Measurements from ENCODE around the gene ORAI2. TPM values are rescaled to one million over a fixed set of nuclear protein-coding genes. Genes with fewer than 3 reads are reported as not detected.
A peak's percentile ranks its signal among the peaks of the same experiment; 100 is the strongest.

ORAI2 gene
- total and polyA plus RNA-seq, 2 experiments from 2014 or later = 20.4 to 25.5 TPM

- peaks cover 4% of the 10 kb centered on the region for H3K36me3 ChIP-seq
- H3K4me1 ChIP-seq (ENCODE audit: low read depth) = no peaks in the 10 kb centered on the region
- no peak overlapping the region for H3K27ac ChIP-seq
- no peaks in the 10 kb centered on the region for H3K9me3 ChIP-seq (ENCODE audit: low read depth)
- no peak for DNase-seq (ENCODE audit: low read depth in 1 of 2, low spot score in 1 of 2)
- H3K4me3 ChIP-seq = no peak overlapping the region
- H3K27me3 ChIP-seq = no peaks in the 10 kb centered on the region
- TF ChIP-seq CTCF (IDR thresholded peaks at IDR 0.05; ENCODE audit: low read depth, low read length) = no peak
Observed at GRCh38 chr7:102393467-102393866, 39.9 kb upstream of the ORAI2 start.

DNA sequence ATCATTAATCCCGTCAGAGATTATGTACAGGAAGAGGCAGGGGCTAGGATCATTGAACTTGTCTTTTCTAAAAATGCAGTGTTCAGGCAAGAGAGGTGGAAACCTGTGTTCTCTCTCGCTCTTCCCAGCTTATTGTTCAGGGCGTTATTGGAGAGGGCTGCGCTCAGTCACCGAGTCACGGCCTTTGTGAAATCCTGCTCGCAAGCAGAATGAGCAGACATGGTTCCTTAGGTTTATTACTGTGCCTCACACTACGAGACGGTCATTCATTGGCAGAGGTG lies 37.8 kb upstream of the ORAI2 start:
- peaks cover 19% of the 10 kb centered on the region for H3K36me3 ChIP-seq
- no peaks in the 10 kb centered on the region for H3K27me3 ChIP-seq
- no peaks in the 10 kb centered on the region for H3K9me3 ChIP-seq (ENCODE audit: low read depth)
- H3K27ac ChIP-seq = peak overlapping the region; percentile 91
- peak overlapping the region; percentile 90 for H3K4me3 ChIP-seq
- peak; percentile 12 to 22 for DNase-seq (ENCODE audit: low read depth in 1 of 2, low spot score in 1 of 2)
- no peaks in the 10 kb centered on the region for H3K4me1 ChIP-seq (ENCODE audit: low read depth)
- TF ChIP-seq CTCF (IDR thresholded peaks at IDR 0.05; ENCODE audit: low read depth, low read length) = no peak

GRCh38 chr7:102395873-102396709 lies 37.3 kb upstream of the ORAI2 start, which contains the start of gene PRKRIP1:
TSS of gene PRKRIP1 (plus strand) at chr7:102396363. CDS start at chr7:102396412, 49 bp downstream.
- H3K4me3 ChIP-seq = peak within 1 kb of the TSS; percentile 90
- no peaks in the 10 kb centered on the region for H3K27me3 ChIP-seq
- DNase-seq (ENCODE audit: low read depth in 1 of 2, low spot score in 1 of 2) = peak; percentile 91 to 93
- H3K27ac ChIP-seq = peak within 1 kb of the TSS; percentile 91
- H3K9me3 ChIP-seq (ENCODE audit: low read depth) = no peaks in the 10 kb centered on the region
- H3K36me3 ChIP-seq = peaks cover 24% of the 10 kb centered on the region
- H3K4me1 ChIP-seq (ENCODE audit: low read depth) = no peaks in the 10 kb centered on the region
- no peak for TF ChIP-seq CTCF (IDR thresholded peaks at IDR 0.05; ENCODE audit: low read depth, low read length)

DNA sequence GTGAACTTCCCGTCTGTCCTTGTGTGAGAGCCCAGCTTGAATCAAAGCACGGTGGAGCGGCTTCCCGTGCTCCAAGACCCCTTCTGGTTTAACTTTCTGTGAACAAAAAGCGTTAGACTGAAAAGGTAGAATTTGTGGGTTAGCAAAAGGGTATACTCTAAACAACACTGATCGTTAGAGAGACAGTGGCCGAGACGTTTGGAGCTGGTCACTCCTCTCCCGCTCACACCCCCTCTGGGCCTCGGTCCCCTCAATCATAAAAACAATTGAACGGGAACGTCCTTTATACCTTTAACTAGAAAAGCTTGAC lies 36.7 kb upstream of the ORAI2 start:
- Histone ChIP-seq H3K36me3 (peaks cover 30% of the 10 kb centered on the region), H3K4me3 (peak overlapping the region; percentile 90), H3K27ac (peak overlapping the region; percentile 91), H3K9me3 (ENCODE audit: low read depth) (no peaks in the 10 kb centered on the region), H3K27me3 (no peaks in the 10 kb centered on the region), H3K4me1 (ENCODE audit: low read depth) (no peaks in the 10 kb centered on the region)
- TF ChIP-seq CTCF (IDR thresholded peaks at IDR 0.05; ENCODE audit: low read depth, low read length) = no peak
- DNase-seq (ENCODE audit: low read depth in 1 of 2, low spot score in 1 of 2) = no peak

GRCh38 chr7:102398543-102398942 lies 34.8 kb upstream of the ORAI2 start:
- Histone ChIP-seq H3K27me3 (no peaks in the 10 kb centered on the region), H3K27ac (no peak overlapping the region), H3K36me3 (peaks cover 43% of the 10 kb centered on the region), H3K9me3 (ENCODE audit: low read depth) (no peaks in the 10 kb centered on the region), H3K4me1 (ENCODE audit: low read depth) (no peaks in the 10 kb centered on the region), H3K4me3 (no peak overlapping the region)
- TF ChIP-seq CTCF (IDR thresholded peaks at IDR 0.05; ENCODE audit: low read depth, low read length) = no peak
- no peak for DNase-seq (ENCODE audit: low read depth in 1 of 2, low spot score in 1 of 2)
